OCI-LY3 (cell line): ENCODE data around the gene RGS6.

ENCODE experiments used
- EZH2phosphoT487 ChIP-seq: fragments of 200-600 bp; shearing (Covaris generic); IDR thresholded peaks from 2 replicates; pipeline ENCODE4 v1.6.1; 2018; ENCODE audit warnings: antibody characterized with exemption, mixed run types, low read depth
- TF ChIP-seq, protein P1 (sequence below): fragments of 200-600, 300-600 bp; sonication (generic); IDR thresholded peaks from 2 replicates; pipeline ENCODE4 v1.5.1; 2014; ENCODE audit warnings: antibody characterized with exemption, low read length, low read depth

DNA sequence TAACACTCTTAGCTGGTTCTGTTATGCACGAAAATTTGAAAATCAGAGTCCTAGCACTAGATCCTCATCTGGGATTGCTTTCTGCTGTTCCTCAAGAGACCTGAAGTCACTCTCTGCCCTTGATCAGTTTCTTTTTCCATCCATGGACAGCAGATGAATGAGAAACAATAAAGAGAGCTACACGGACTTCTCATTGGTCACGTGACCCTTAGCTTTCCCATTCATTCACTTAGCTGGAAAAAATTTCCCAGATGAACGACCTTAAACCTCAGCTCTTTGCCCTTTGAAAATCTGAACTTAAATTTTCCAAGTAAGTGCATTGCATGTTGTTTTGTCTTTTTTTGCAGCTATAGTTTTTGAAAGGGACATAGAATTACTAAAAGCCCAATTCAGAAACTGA is 27.2 kb upstream of the RGS6 start:
- TF ChIP-seq, protein P1, sequence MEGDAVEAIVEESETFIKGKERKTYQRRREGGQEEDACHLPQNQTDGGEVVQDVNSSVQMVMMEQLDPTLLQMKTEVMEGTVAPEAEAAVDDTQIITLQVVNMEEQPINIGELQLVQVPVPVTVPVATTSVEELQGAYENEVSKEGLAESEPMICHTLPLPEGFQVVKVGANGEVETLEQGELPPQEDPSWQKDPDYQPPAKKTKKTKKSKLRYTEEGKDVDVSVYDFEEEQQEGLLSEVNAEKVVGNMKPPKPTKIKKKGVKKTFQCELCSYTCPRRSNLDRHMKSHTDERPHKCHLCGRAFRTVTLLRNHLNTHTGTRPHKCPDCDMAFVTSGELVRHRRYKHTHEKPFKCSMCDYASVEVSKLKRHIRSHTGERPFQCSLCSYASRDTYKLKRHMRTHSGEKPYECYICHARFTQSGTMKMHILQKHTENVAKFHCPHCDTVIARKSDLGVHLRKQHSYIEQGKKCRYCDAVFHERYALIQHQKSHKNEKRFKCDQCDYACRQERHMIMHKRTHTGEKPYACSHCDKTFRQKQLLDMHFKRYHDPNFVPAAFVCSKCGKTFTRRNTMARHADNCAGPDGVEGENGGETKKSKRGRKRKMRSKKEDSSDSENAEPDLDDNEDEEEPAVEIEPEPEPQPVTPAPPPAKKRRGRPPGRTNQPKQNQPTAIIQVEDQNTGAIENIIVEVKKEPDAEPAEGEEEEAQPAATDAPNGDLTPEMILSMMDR: no peak
- TF ChIP-seq EZH2phosphoT487: no peak
